B cell (primary cell): ENCODE measurements around the gene WNT9A. TPM values are rescaled to one million over a fixed set of nuclear protein-coding genes. Genes with fewer than 3 reads are reported as not detected.

Experiments used
- ATAC-seq: fragments of 200-7000 bp; cut with Tn5 transposase; one replicate; pipeline ENCODE4 v1.10.0; 2021; ENCODE audit warnings: low read depth, mild to moderate bottlenecking, moderate number of reproducible peaks, moderate library complexity
- CTCF ChIA-PET: fragments of 350-600 bp; sonication (Branson Sonifier 250); formaldehyde crosslinking; loops from one replicate; lab custom pipeline; 2021; ENCODE audit warnings: antibody characterized with exemption, inconsistent platforms; lab: Charles Lee
- POLR2A ChIA-PET: fragments of 350-600 bp; sonication (Branson Sonifier 250); formaldehyde crosslinking; loops from one replicate; lab custom pipeline; 2021; ENCODE audit warnings: antibody characterized with exemption; lab: Charles Lee
- DNase-seq: peaks from one replicate; pipeline ENCODE4 v3.0.0; 2013
- H2AFZ ChIP-seq: 2 replicates; pipeline ENCODE4 v1.6.1; 2012; ENCODE audit warnings: mild to moderate bottlenecking, low read depth, low read length; ENCODE audit not compliant: insufficient read depth, poor library complexity, severe bottlenecking
- H3K27ac ChIP-seq, 2 donors: 1 replicate in 1 of 2; 2 replicates in 1 of 2; pipeline ENCODE4 v1.5.1; 2012 to 2013; ENCODE audit warnings: low read length in 2 of 2, mild to moderate bottlenecking in 2 of 2, moderate library complexity in 1 of 2
- H3K27me3 ChIP-seq, 4 experiments: fragments of 200-600 bp in 1 of 4; sonication (generic) in 1 of 4; replicated peaks in 1 of 4; 1 replicate in 2 of 4; 2 replicates in 2 of 4; pipeline versions ENCODE4 v1.6.1 to v1.7.0; 2013 to 2016; ENCODE audit warnings: low read length in 3 of 4, mild to moderate bottlenecking in 2 of 4, mixed read lengths in 1 of 4, moderate library complexity in 1 of 4; ENCODE audit not compliant: insufficient read depth in 4 of 4, control insufficient read depth in 3 of 4; ENCODE audit errors: control extremely low read depth in 1 of 4
- H3K36me3 ChIP-seq, 2 experiments: replicated peaks in 1 of 2; 1 replicate in 1 of 2; 2 replicates in 1 of 2; pipeline versions ENCODE4 v1.6.1 to v1.7.1; 2013; ENCODE audit warnings: low read length in 1 of 2; ENCODE audit not compliant: insufficient read depth in 2 of 2, control insufficient read depth in 1 of 2; ENCODE audit errors: control extremely low read depth in 1 of 2, extremely low read depth in 1 of 2
- H3K4me1 ChIP-seq, 2 donors: fragments of 200-600 bp in 1 of 2; sonication (generic) in 1 of 2; 1 replicate in 1 of 2; 2 replicates in 1 of 2; pipeline versions ENCODE4 v1.5.1 to v1.6.1; 2013 to 2017; ENCODE audit warnings: low read length in 2 of 2; ENCODE audit not compliant: control insufficient read depth in 2 of 2, insufficient read depth in 2 of 2
- H3K4me2 ChIP-seq: replicated peaks from 2 replicates; pipeline ENCODE3; 2012; ENCODE audit warnings: mild to moderate bottlenecking, low read depth, low read length; ENCODE audit not compliant: poor library complexity, severe bottlenecking
- H3K4me3 ChIP-seq, 5 experiments: fragments of 200-600 bp in 1 of 5; sonication (generic) in 1 of 5; 1 replicate in 3 of 5; 2 replicates in 2 of 5; pipeline versions ENCODE4 v1.5.1 to v1.7.0; 2011 to 2016; ENCODE audit warnings: low read length in 4 of 5, mild to moderate bottlenecking in 4 of 5, low read depth in 2 of 5, control low read depth in 1 of 5, moderate library complexity in 1 of 5; ENCODE audit not compliant: insufficient read depth in 1 of 5; ENCODE audit errors: control extremely low read depth in 1 of 5, extremely low read depth in 1 of 5
- H3K79me2 ChIP-seq: fragments of 200-600 bp; sonication (generic); one replicate; pipeline ENCODE4 v1.6.0; 2016; ENCODE audit warnings: low read length; ENCODE audit not compliant: control insufficient read depth, insufficient read depth
- H3K9ac ChIP-seq: fragments of 200-600 bp; sonication (generic); 2 replicates; pipeline ENCODE4 v1.6.1; 2017; ENCODE audit warnings: mild to moderate bottlenecking, low read length, moderate library complexity
- H3K9me3 ChIP-seq, 3 donors: one replicate each; pipeline versions ENCODE4 v1.6.1 to v1.7.1; 2013; ENCODE audit warnings: low read length in 2 of 3; ENCODE audit not compliant: control insufficient read depth in 2 of 3, insufficient read depth in 1 of 3; ENCODE audit errors: control extremely low read depth in 1 of 3
- H4K20me1 ChIP-seq: 2 replicates; pipeline ENCODE4 v1.6.0; 2012; ENCODE audit warnings: mild to moderate bottlenecking, low read length; ENCODE audit not compliant: insufficient read depth, control insufficient read depth, poor library complexity, severe bottlenecking
- H3K27ac Mint-ChIP-seq: one replicate; pipeline ENCODE4 v1.8.0; 2021; ENCODE audit warnings: mixed read lengths
- H3K27me3 Mint-ChIP-seq: one replicate; pipeline ENCODE4 v1.8.0; 2021; ENCODE audit warnings: mixed read lengths
- H3K4me1 Mint-ChIP-seq: one replicate; pipeline ENCODE4 v1.8.0; 2021; ENCODE audit warnings: mixed read lengths
- H3K4me3 Mint-ChIP-seq: one replicate; pipeline ENCODE4 v1.8.0; 2021; ENCODE audit warnings: mixed read lengths
- H3K9me3 Mint-ChIP-seq: one replicate; pipeline ENCODE4 v1.8.0; 2022; ENCODE audit warnings: mixed read lengths; ENCODE audit not compliant: insufficient read depth
- CTCF ChIP-seq: fragments of 200-600 bp; IDR thresholded peaks from one replicate; pipeline ENCODE4 v1.8.0; 2022; ENCODE audit warnings: antibody characterized with exemption, mild to moderate bottlenecking
- EZH2 ChIP-seq: IDR thresholded peaks from 2 replicates; pipeline ENCODE4 v1.6.1; 2012; ENCODE audit warnings: borderline replicate concordance, low read depth, mild to moderate bottlenecking, moderate library complexity, low read length; ENCODE audit not compliant: insufficient read depth, poor library complexity, severe bottlenecking
- WGBS: methylation state at CpG from one replicate; pipeline ENCODE4 v1.1.5; 2013; ENCODE audit warnings: missing lambda C conversion rate; ENCODE audit not compliant: insufficient coverage; 5-methylcytosine and 5-hydroxymethylcytosine counted together
- intact Hi-C: fragments of 100-400 bp; cut with micrococcal nuclease; formaldehyde crosslinking; loops from one replicate; pipeline ENCODE4 v1.10.0; 2022
- polyA plus RNA-seq: library from polyadenylated mRNA; depleted of rRNA; stranded (reverse); fragments of >200 nt; gene quantifications from 2 replicates; pipeline ENCODE4 v1.2.3, GENCODE V29; 2012
- total RNA-seq, 2 donors: library from RNA; stranded (reverse); fragments of 120-200 nt in 1 of 2; gene quantifications; 1 replicate in 1 of 2; 2 replicates in 1 of 2; pipeline versions ENCODE4 v1.2.3 to v1.2.4, GENCODE V29; 2013 to 2022

WNT9A gene
- total and polyA plus RNA-seq, 2 donors (not counting 1 experiment from before 2014, with no cell fraction given), result 0.04 TPM; not detected in 1

- peak; percentile 63 for ATAC-seq
- intact Hi-C loops, result no loop called here
These were observed 60.6 kb downstream of the WNT9A start for GRCh38 chr1:227886993-227887696.

More at GRCh38 chr1:227886993-227887696, 60.6 kb downstream of the WNT9A start:
- no peaks in the 10 kb centered on the region for H3K36me3 ChIP-seq
- H3K4me1 ChIP-seq, result peaks cover 11 to 29% of the 10 kb centered on the region in 2 donors
- H3K4me1 Mint-ChIP-seq, result peaks cover 10% of the 10 kb centered on the region
- no peaks in the 10 kb centered on the region for H3K27me3 Mint-ChIP-seq
- no peaks in the 10 kb centered on the region for H3K9me3 Mint-ChIP-seq
- H3K27me3 ChIP-seq, result no peaks in the 10 kb centered on the region
- POLR2A ChIA-PET, result no interaction called here
- no peaks in the 10 kb centered on the region for H3K79me2 ChIP-seq
- DNase-seq, result peak; percentile 18
- peak overlapping the region; percentile 55 to 66 for H3K27ac ChIP-seq
- 5% methylated on average over 23 of the region's 30 CpGs for WGBS
- peak overlapping the region; percentile 83 for H3K4me3 Mint-ChIP-seq
- H3K9ac ChIP-seq, result peak overlapping the region; percentile 73
- peak overlapping the region; percentile 89 for H3K4me2 ChIP-seq
- CTCF ChIA-PET, result interaction anchor here (0.6 kb wide), 1 partner anchor 1926 kb away, joined by 3 read pairs; no protein-coding TSS in a partner anchor
- H2AFZ ChIP-seq, result peak overlapping the region; percentile 90
- H4K20me1 ChIP-seq, result no peaks in the 10 kb centered on the region
- peaks cover 0 to 3% (median 0%) of the 10 kb centered on the region in 3 donors for H3K9me3 ChIP-seq
- peak overlapping the region; percentile 9 to 70 (median 57) for H3K4me3 ChIP-seq
- H3K27ac Mint-ChIP-seq, result no peak overlapping the region
- no peak for TF ChIP-seq EZH2
- TF ChIP-seq CTCF, result no peak
